ENCODE data around the gene HTR2A. TPM values are rescaled to one million over a fixed set of nuclear protein-coding genes. Genes with fewer than 3 reads are reported as not detected.

The HTR2A gene
- not detected in 2 replicates for total RNA-seq
- not detected in 2 replicates for polyA plus RNA-seq
- not detected in 2 replicates for polyA plus RNA-seq (2011; cell fraction: cytosol; rRNA removed)
- polyA plus RNA-seq (2011; cell fraction: nucleus; rRNA removed) = not detected in 2 replicates
- not detected in 2 replicates for polyA plus RNA-seq (2012)
- not detected in 2 replicates for polyA minus RNA-seq
- polyA minus RNA-seq (2011; cell fraction: cytosol; rRNA and poly(A)+ RNA removed) = not detected
- not detected in 2 replicates for polyA minus RNA-seq (2011; cell fraction: nucleus; rRNA and poly(A)+ RNA removed)
- Bru-seq, nascent RNA = not detected
- not detected for BruChase-seq, experiment 1, labeled RNA remaining after a 6-hour chase
- BruChase-seq, experiment 2, labeled RNA remaining after a 2-hour chase = not detected
- long read RNA-seq = 0 reads

DNA sequence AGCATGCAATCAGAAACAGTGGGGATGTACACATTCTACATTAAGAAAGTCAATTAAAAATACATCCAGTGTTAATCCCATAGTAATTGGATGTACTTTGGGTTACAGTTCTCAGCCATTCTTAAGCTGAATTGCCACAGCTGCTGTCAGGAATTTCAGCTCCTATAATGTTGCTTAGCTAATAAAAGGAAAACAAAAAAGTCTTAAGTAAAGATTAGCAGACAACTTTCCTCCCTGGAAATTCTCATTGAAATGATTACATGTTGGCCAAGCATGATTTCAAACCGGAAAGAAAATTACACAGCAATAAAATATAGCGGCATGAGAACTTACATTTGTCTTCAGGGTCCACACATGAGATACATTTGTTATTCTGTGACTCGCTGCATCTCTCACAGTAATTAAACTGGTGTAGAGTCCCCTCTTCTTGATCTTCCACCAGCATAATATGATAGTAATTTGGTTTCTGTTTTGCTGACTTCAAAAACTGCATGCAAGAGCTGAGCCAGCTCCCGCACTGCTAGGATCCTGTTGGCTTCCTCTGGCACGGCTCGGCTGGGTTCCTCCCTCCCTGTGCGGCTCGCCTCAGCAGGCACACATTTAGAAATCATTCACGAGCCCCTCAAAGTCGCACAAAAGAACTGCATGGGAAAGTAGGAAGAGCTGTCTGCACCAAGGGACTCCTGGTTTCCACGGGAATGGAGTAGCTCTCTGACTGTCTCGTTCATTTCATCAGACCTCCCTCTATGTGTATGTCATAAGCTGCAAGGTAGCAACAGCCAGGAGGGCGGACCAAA lies at the start of gene HTR2A:
TSS of gene HTR2A (minus strand) at position 713 of the 797 bp plus-strand sequence. CDS start 1,147 bp downstream, outside the sequence.
- intact Hi-C loops (cut with micrococcal nuclease) = no loop called here

More for the DNA sequence above, at the start of gene HTR2A:
- ChIA-PET CTCF (interaction anchor here (1.0 to 2.0 kb wide), 3 partner anchors 8 to 1872 kb away, joined by 3 to 6 read pairs (median 6); no protein-coding TSS in a partner anchor), POLR2A (no interaction called here)
- no peaks in the 10 kb centered on the region for H4K20me1 ChIP-seq (replicated peaks; ENCODE audit: control insufficient read depth, extremely low read depth, insufficient read depth, low read length)
- H3K4me3 ChIP-seq (replicated peaks in 1 of 3; ENCODE audit: insufficient read depth in 1 of 3, low read depth in 1 of 3, low read length in 3 of 3) = no peak within 1 kb of the TSS
- H3K9me3 ChIP-seq (replicated peaks; ENCODE audit: control insufficient read depth, insufficient read depth, low read length) = no peaks in the 10 kb centered on the region
- H3K27ac ChIP-seq (ENCODE audit: insufficient read depth, low read depth, low read length) = no peak within 1 kb of the TSS
- no TSS peak for BruUV-seq (replicated peaks)
- H3K4me2 ChIP-seq (ENCODE audit: insufficient read depth, low read length) = no peak within 1 kb of the TSS
- H3K9ac ChIP-seq (replicated peaks; ENCODE audit: extremely low read depth, insufficient read depth, low read length) = no peak within 1 kb of the TSS
- no peaks in the 10 kb centered on the region for H3K4me1 ChIP-seq (ENCODE audit: control insufficient read depth, extremely low read depth, insufficient read depth, low read length)
- DNase-seq (ENCODE audit: low read depth, low spot score) = no peak
- FAIRE-seq = no peak
- no peak within 1 kb of the TSS for H2AFZ ChIP-seq (ENCODE audit: low read depth, low read length)
- TF ChIP-seq POLR2AphosphoS5 (IDR thresholded peaks at IDR 0.05; ENCODE audit: insufficient read depth, low read depth, low read length) (no peak), GATA2 (IDR thresholded peaks at IDR 0.05; ENCODE audit: insufficient read depth, insufficient read length, low read depth, low read length) (no peak), EZH2 (IDR thresholded peaks at IDR 0.05; ENCODE audit: borderline replicate concordance, low read depth, low read length, severe bottlenecking) (no peak), POLR2A (IDR thresholded peaks at IDR 0.05; ENCODE audit: low read depth, low read length) (no peak), FOS (IDR thresholded peaks at IDR 0.05; ENCODE audit: borderline replicate concordance, insufficient read depth, low read length) (no peak), MYC (IDR thresholded peaks at IDR 0.05; ENCODE audit: low read depth, low read length) (no peak), JUN (IDR thresholded peaks at IDR 0.05; ENCODE audit: borderline replicate concordance, insufficient read depth, insufficient read length, low read depth) (no peak)
- TF ChIP-seq, protein P1, sequence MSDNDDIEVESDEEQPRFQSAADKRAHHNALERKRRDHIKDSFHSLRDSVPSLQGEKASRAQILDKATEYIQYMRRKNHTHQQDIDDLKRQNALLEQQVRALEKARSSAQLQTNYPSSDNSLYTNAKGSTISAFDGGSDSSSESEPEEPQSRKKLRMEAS (IDR thresholded peaks at IDR 0.05; ENCODE audit: insufficient read depth, insufficient read length) = no peak
- TF ChIP-seq, protein P2, sequence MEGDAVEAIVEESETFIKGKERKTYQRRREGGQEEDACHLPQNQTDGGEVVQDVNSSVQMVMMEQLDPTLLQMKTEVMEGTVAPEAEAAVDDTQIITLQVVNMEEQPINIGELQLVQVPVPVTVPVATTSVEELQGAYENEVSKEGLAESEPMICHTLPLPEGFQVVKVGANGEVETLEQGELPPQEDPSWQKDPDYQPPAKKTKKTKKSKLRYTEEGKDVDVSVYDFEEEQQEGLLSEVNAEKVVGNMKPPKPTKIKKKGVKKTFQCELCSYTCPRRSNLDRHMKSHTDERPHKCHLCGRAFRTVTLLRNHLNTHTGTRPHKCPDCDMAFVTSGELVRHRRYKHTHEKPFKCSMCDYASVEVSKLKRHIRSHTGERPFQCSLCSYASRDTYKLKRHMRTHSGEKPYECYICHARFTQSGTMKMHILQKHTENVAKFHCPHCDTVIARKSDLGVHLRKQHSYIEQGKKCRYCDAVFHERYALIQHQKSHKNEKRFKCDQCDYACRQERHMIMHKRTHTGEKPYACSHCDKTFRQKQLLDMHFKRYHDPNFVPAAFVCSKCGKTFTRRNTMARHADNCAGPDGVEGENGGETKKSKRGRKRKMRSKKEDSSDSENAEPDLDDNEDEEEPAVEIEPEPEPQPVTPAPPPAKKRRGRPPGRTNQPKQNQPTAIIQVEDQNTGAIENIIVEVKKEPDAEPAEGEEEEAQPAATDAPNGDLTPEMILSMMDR (IDR thresholded peaks at IDR 0.05; ENCODE audit: extremely low read depth in 1 of 2, insufficient read depth in 1 of 2, low read depth in 1 of 2, low read length in 2 of 2) = no peak
- peaks cover 4 to 15% of the 10 kb centered on the region in 2 experiments for H3K27me3 ChIP-seq (ENCODE audit: control insufficient read depth in 2 of 2, insufficient read depth in 2 of 2, low read length in 2 of 2)
- no peaks in the 10 kb centered on the region for H3K9me1 ChIP-seq (replicated peaks; ENCODE audit: control insufficient read depth, extremely low read depth, insufficient read depth, low read length)
- H3K36me3 ChIP-seq (ENCODE audit: control insufficient read depth in 2 of 2, extremely low read depth in 1 of 2, insufficient read depth in 2 of 2, low read length in 2 of 2) = no peaks in the 10 kb centered on the region
- no peaks in the 10 kb centered on the region for H3K79me2 ChIP-seq (ENCODE audit: control insufficient read depth, insufficient read depth, low read length)
- dilution Hi-C loops (cut with MboI; ENCODE audit: extremely low pct_ligation_motif_present, low sequenced_read_pairs) = no loop called here
